HK-2 (cell line): Measurements from ENCODE around the gene SRGAP2C.
"Not testable (repeated sequence)": the region's sequence is repeated elsewhere in the genome, so short reads cannot be mapped to it uniquely, and the experiment has no call there.

ENCODE experiments used
- DNase-seq: peaks from one replicate; pipeline ENCODE4 v3.0.0-alpha.2; 2018; ENCODE audit not compliant: unreplicated experiment

The SRGAP2C gene

DNA sequence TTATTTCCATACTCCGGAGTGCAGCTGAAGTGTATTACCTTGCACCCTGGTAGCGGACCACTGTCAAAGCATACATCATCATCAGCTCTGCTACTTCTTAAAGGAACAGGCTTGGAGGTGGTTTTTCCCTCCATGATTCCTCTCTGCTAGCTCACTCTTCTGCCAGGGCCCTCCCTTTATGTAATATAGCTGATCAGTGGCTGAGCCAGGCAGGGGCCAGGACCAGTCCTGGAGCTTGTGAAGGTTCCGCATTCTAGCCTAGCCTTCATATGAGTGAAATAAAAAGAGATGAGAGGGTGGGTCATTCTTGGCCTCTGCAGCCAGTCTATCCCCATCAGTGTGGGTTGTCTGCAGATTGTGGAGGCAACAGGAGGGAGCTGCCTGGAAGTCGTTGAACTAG, 200.0 kb downstream of the SRGAP2C start:
- DNase-seq = not testable (repeated sequence)

DNA sequence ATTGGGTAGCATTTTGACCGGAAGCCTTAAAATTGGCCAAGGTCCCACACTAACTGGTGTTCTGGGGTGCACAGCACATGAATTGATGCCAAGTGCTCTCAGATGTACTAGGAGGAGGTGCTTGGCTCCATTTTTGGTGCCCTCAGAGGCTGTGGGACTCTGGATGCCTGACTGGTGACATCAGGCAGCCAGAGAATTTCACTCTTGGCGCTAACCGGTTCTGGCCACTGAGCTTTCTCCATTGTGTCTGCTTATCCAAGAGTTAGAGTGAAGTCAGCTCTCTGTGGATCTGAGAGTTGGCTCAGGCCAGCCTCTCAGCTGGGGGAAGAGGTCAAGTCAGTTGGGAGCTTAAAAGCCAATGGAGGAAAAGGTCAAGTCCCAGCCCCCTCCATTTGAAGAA, 200.4 kb downstream of the SRGAP2C start:
- DNase-seq = not testable (repeated sequence)

DNA sequence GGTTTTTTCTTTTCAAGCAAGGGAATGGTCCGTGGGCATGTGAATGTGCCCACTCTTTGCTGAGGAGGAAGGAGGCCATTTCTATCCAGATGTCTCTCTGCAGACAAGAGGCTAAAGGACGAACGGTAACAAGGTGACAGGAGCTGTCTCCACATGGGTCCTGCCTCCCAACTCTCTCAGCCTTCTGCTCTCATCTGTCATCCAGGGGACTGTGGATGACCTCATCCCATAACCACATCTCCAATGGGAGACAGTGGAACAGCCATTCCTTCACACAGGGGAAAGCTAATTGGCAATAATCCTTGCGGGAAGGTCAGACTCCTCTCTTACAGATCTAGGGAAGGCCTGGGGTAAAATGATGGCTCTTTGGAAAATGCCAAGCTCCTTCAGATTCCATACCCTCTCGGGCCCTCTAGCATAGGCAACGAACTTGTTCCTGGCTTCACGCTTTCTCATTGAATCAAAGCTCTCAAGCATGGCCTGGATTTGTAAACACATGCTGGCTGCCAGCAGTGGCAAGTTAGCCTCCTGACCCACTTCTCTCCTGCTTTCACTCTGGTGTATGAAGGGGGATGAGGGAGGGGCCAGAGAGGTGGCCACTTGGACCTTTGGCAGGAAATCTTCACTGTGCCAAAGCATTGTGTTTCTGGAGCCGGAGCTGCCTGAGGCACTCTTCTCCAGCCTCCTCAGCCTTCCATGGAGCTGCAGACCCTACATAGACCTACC, 201.0 kb downstream of the SRGAP2C start:
- not testable (repeated sequence) for DNase-seq

DNA sequence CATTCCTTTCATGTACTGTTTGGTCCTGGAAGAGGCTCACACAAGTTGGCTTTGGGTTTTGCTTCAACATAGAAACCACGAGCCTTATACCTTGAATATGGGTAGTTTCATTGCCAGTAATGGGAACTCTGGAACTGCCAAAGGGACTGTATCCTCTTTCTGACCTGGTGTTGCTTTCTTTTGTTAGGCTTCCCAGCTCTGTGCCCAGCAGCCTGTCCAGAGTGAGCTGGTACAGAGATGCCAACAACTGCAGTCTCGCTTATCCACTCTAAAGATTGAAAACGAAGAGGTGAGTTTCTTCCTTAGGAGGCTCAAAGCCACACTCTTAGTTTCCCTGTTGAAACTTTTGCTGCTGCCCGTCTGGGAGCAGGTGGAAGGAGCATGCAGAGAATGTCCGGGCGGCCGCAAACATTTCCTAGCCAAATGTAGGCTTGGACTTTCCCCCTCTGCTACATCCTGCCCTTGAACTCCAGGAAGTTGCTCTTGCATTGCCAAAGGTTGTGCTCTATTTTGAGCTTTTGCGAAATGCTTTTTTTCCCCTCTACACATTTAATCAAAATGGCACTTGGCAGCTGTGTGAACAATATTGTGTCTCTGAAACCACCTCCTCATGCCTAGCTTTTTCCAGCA, 201.7 kb downstream of the SRGAP2C start:
- not testable (repeated sequence) for DNase-seq

DNA sequence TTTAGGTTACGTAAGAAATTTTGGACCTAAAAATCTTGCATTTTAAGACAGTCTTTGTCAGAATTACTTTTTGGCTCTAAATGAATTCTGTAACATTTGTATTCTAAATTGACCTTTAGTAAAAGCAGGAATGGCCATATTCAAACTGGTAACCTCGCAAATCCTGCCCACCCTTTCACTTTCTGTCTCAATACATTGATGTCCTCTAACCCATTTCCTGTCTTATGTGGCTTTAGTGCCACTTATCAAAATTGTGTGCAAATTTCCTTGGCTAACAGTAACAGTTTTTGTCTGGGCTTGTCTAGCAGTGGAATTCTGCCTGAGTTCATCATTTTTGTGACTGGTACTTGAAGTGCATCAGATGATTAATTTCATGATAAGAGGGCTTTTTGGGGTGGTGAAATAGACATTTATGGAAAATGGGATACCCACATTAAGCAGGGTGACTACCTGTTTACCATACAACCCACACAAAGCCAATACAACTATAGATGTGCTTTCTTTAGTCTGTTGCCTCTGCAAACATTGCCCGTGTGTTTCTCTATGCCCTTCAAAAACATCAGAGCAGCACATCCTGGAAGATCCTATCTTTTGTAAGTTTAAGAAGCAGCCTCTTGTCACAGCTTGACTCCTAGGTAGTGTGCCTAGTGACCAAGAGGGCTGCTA, 205.3 kb downstream of the SRGAP2C start:
- DNase-seq = not testable (repeated sequence)

DNA sequence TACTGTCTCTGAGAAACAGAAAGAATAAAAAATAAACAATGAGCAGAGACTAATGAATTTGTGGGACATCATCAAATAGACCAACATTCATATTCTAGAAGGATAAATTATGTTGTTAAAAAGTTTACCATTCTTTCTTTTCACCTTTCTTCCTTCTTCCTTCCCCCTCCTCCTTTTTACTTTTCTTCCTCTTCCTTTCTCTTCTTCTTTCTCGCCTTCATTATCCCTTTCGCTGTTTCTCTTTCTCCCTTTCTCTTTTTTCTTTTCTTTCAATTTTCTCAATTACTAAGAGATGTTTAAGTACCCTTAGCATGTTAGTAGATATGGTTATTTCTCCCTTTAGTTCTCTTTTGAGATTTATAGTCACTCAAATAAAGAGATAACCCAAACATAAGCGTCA, 207.4 kb downstream of the SRGAP2C start:
- DNase-seq = not testable (repeated sequence)

DNA sequence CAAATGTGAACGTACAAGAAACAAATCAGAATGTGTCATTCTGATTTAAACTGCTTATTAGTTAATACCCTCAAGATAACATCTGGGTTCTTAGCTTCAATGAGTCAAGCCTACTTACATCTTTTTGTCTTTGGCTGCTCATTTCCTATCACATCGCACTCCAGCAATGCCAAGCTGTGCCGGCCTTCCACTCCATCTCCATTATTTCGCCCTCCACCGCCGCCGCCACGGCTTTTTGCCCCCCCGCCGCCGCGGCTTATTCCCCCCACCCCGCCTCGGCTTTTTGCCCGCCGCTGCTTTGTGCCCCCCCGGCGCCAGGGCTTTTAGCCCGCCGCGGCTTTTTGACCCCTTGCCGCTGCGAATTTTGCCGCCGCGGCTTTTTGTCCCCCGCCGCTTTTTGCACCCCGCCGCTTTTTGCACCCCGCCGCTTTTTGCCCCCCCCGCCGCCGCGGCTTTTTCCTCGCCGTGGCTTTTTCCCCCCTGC, 211.0 kb downstream of the SRGAP2C start:
- DNase-seq = not testable (repeated sequence)

DNA sequence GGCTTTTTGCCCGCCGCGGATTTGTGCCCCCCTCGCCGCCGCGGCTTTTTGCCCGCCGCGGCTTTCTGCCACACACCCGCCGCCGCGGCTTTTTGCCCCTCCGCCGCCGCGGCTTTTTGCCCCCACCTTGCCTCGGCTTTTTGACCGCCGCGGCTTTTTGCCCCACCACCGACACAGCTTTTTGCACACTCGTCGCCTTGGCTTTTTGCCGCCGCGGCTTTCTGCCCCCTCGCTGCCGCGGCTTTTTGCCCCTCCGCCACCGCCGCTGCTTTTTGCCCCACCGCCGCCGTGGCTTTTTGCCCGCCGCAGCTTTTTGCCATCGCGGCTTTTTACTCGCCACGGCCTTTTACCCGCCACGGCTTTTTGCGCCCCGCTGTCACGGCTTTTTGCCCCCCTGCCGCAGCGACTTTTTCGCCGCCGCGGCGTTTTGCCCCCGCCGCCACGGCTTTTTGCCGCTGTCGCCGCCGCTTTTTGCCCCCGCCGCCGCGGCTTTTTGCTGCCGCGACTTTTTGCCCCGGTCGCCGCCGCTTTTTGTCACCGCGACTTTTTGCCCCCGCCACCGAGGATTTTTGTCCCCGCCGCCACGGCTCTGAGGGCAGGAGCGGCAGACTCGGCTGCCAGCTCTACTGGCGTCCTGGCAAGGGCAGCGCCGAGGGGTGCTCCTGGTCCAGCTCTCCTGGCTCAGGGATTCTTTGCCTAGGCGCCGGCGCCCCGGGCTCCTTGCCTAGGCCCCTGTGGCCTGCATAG, 211.7 kb downstream of the SRGAP2C start:
- DNase-seq = not testable (repeated sequence)

DNA sequence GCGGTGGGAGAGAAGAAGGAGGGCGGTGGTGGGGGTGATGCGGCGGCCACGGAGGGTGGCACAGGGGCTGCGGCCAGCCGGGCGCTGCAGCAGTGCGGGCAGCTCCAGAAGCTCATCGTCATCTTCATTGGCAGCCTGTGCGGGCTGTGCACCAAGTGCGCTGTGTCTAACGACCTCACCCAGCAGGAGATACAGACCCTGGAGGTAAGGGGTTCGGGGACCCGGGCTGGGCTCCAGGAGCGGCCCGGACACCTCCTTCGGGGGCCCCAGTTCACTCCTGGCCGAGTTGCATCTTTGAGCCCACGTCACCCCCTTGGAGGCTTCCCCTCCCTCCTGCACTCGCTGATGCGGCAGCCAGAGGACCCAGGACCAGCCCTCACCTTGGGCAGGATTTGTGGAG, 212.3 kb downstream of the SRGAP2C start:
- DNase-seq = not testable (repeated sequence)

DNA sequence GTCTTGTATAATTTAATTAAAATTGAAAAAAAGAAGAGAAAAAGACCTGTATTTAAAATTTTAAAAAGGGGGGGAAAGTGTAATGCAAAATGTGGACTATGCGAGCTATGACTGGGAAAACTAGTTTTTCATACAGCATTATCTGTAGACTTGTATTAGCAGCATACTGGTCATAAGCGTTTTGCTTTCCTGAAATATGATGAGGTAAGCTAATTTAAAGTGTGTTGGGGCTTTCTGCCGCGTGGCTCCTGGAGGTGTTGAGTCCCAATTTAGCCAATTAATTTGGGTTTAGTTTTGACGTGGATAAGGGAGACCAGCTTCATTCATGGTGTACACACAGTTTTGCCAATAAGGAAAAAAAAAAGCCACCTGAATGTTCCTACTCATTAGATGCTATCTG, 214.4 kb downstream of the SRGAP2C start:
- DNase-seq = not testable (repeated sequence)

DNA sequence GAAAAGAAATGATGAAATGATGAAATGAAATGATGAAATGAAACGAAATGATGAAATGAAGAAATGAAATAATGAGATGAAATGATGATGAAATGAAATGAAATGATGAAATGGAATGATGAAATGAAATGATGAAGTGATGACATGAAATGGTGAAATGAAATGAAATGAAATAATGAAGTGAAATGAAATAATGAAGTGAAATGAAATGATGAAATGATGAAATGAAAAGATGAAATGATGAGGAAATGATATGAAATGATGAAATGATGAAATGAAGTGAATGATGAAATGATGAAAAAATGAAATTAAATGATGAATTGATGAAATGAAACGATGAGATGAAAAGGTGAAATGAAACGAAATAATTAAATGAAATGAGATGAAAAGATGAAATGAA, 215.3 kb downstream of the SRGAP2C start:
- DNase-seq = not testable (repeated sequence)

DNA sequence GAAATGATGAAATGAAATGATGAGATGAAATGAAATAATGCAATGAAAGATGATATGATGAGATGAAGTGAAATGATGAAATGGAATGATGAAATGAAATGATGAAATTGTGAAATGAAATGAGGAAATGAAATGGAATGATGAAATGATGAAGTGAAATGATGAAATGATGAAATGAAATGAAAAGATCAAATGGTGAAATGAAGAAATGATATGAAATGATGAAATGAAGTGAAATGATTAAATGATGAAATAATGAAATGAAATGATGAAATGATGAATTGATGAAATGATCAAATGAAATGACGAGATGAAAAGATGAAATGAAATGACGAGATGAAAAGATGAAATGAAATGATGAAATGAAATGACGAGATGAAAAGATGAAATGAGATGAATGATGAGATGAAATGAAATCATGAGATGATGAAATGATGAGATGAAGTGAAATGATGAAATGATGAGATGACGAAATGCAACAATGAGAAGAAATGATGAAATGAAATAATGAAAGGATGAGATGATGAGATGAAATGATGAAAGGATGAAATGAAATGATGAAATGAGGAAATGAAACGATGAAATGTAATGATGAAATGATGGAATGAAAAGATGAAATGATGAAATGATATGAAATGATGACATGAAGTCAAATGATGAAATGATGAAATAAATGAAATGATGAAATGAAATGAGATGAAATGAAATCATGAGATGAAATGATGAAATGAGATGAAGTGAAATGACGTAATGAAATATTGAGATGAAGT, 216.0 kb downstream of the SRGAP2C start:
- DNase-seq = not testable (repeated sequence)

DNA sequence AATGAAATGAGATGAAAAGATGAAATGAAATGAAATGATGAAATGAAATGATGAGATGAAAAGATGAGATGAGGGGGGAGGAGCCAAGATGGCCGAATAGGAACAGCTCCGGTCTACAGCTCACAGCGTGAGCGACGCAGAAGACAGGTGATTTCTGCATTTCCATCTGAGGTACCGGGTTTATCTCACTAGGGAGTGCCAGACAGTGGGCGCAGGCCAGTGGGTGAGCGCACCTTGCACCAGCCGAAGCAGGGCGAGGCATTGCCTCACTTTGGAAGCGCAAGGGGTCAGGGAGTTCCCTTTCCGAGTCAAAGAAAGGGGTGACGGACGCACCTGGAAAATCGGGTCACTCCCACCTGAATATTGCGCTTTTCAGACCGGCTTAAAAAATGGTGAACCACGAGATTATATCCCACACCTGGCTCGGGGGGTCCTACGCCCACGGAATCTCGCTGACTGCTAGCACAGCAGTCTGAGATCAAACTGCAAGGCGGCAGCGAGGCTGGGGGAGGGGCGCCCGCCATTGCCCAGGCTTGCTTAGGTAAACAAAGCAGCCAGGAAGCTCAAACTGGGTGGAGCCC, 216.7 kb downstream of the SRGAP2C start:
- not testable (repeated sequence) for DNase-seq

DNA sequence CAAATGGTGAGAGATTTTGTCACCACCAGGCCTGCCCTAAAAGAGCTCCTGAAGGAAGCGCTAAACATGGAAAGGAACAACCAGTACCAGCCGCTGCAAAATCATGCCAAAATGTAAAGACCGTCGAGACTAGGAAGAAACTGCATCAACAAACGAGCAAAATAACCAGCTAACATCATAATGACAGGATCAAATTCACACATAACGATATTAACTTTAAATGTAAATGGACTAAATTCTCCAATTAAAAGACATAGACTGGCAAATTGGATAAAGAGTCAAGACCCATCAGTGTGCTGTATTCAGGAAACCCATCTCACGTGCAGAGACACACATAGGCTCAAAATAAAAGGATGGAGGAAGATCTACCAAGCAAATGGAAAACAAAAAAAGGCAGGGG, 218.5 kb downstream of the SRGAP2C start:
- not testable (repeated sequence) for DNase-seq

DNA sequence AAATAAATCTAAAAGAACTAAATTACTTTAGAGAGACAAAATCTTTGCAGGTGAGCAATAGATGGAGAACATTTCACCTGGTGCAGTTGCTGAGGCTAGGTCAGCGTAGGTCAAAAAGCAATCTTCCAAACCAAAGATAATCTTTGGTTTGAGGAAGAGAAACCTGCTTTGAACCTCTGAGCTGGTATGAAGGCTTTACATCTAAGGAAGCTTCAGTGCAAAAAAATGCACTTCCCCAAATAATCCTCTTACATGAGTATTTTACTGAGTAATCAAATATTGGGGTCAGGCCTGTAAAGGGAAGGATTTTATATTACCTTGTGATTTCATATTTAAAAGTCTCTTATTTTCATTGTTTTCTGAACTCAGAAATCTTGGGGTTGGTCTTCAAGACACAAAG, 223.6 kb downstream of the SRGAP2C start:
- DNase-seq = no peak

DNA sequence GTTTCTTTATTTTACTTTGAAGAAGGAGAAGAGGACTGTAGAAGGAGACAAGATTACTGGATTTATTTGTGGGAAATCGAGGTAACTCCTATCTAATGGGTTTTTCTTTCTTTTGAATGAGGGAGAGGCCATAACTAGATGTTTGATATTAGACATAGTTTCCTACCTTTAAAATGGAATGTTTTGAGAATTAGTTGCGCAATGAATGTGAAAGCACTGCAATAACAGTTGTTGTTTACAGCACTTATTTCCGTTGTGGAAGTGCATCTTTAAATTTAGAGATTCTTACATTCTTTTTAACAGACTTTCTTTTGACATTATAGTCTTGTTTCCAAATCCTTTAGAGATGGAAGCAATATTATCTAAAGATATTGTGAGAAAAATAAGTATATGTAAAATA, 229.0 kb downstream of the SRGAP2C start:
- DNase-seq = no peak

DNA sequence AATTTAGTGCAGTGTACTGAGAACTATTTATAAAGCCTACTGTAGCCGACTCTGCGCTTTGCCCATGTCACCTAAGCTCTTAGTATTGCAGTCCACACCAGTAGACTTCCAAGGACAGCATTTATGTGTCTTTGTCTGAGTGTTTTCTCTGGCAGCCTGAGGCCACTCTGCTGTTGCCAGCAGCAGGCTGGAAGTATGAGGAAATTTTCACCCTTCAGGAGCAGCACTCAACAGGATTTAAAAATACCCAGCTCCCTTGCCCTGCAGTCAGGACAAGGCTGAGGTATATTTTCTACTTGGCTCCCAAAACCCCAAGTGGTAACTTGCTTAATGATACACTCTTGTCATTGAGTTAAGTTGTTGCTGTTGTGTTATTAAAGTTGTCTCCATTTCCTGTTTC, 230.1 kb downstream of the SRGAP2C start:
- no peak for DNase-seq

DNA sequence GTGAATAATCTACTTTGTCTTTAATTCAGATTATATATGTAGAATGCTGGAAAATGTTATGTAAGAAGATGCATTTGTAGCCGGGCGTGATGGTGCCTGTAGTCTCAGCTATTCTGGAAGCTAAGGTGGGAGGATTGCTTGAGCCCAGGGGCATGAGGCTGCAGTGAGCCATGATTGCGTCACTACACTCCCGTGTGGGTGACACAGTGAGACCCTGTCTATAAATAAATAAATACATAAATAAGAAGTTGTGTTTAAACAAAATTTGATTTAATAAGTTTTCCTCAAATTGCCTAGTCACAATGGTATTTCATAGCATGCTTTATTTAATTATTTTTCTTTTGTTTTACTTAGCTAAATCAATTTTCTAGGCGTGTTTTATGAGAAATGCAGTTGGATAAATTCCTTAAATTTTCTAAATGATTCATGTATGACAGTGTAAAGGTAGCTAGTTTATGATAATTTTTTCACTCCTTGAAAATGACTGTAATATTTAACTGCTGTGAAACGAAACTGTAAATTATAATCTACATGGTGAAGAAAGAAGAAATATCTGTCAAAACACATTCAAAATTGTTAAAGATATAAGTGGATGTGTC, 232.6 kb downstream of the SRGAP2C start:
- DNase-seq = no peak

DNA sequence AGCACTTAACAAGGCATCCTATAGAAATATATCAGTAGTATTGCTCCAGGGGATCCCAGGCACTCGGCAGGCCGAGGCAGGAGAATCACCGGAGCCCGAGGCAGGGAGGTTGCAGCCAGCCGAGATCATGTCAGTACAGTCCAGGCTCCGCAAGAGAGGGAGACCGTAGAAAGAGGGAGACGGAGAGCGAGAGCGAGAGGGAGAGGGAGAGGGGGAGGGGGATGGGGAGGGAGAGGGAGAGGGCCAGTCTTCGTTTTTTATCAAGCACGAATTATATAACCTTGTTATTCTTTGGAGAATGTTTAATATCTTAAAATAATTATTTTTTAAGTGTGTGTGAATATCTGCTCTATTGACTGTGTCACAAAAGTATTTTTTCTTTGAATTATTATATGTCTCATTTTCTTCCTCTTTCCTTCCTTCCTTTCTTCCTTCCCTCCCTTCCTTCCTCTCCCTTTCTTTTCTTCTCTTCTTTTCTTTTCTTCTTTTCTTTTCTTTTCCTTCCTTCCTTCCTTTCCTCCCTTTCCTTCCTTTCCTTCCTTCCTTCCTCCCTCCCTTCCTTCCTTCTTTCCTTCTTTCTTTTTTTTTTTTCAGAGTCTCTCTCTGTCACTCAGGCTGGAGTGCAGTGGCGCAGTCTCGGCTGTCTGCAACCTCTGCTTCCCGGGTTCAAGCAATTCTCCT, 233.7 kb downstream of the SRGAP2C start:
- no peak for DNase-seq
